CD14-positive monocyte (primary cell): Measurements from ENCODE around the gene CASS4. TPM values are rescaled to one million over a fixed set of nuclear protein-coding genes. Genes with fewer than 3 reads are reported as not detected.
A peak's percentile ranks its signal among the peaks of the same experiment; 100 is the strongest.

Experiments used
- DNase-seq, 3 donors: peaks; one replicate each; pipeline ENCODE4 v3.0.0-alpha.2; 2011 to 2022
- H2AFZ ChIP-seq: 2 replicates; pipeline ENCODE4 v1.6.0; 2012; ENCODE audit warnings: mild to moderate bottlenecking, low read depth, low read length, inconsistent platforms; ENCODE audit not compliant: insufficient read depth, poor library complexity, severe bottlenecking
- H3K27ac ChIP-seq, 2 donors: 1 replicate in 1 of 2; 2 replicates in 1 of 2; pipeline ENCODE4 v1.5.1; 2012 to 2013; ENCODE audit warnings: low read length in 2 of 2, control low read depth in 1 of 2, inconsistent platforms in 1 of 2, low read depth in 1 of 2, mild to moderate bottlenecking in 1 of 2
- H3K27me3 ChIP-seq, 2 donors: one replicate each; pipeline versions ENCODE4 v1.6.0 to v1.6.1; 2011 to 2013; ENCODE audit warnings: low read length in 2 of 2; ENCODE audit not compliant: control insufficient read depth in 2 of 2, insufficient read depth in 2 of 2
- H3K36me3 ChIP-seq, 2 donors: replicated peaks in 1 of 2; 1 replicate in 1 of 2; 2 replicates in 1 of 2; pipeline versions ENCODE4 v1.5.1 to v1.6.1; 2012 to 2013; ENCODE audit warnings: low read length in 2 of 2, control low read depth in 1 of 2, inconsistent platforms in 1 of 2, mild to moderate bottlenecking in 1 of 2; ENCODE audit not compliant: insufficient read depth in 2 of 2, control insufficient read depth in 1 of 2
- H3K4me1 ChIP-seq, 2 donors: 1 replicate in 1 of 2; 2 replicates in 1 of 2; pipeline versions ENCODE4 v1.5.1 to v1.6.1; 2012 to 2013; ENCODE audit warnings: low read length in 2 of 2, control low read depth in 1 of 2, inconsistent platforms in 1 of 2, mild to moderate bottlenecking in 1 of 2, moderate library complexity in 1 of 2; ENCODE audit not compliant: insufficient read depth in 2 of 2, control insufficient read depth in 1 of 2
- H3K4me2 ChIP-seq: replicated peaks from 2 replicates; pipeline ENCODE3; 2012; ENCODE audit warnings: low read length, moderate library complexity, mild to moderate bottlenecking; ENCODE audit not compliant: poor library complexity, severe bottlenecking; ENCODE audit errors: extremely low read depth
- H3K4me3 ChIP-seq, 3 experiments: fragments of 200-600 bp in 1 of 3; sonication (generic) in 1 of 3; replicated peaks in 1 of 3; 1 replicate in 2 of 3; 2 replicates in 1 of 3; pipeline ENCODE4 v1.5.1; 2011 to 2013; ENCODE audit warnings: low read length in 3 of 3, mild to moderate bottlenecking in 3 of 3, control low read depth in 2 of 3, low read depth in 2 of 3, inconsistent platforms in 1 of 3, moderate library complexity in 1 of 3
- H3K79me2 ChIP-seq: 2 replicates; pipeline ENCODE4 v1.6.0; 2012; ENCODE audit warnings: mild to moderate bottlenecking, control low read depth, inconsistent platforms, low read length, moderate library complexity; ENCODE audit not compliant: insufficient read depth
- H3K9ac ChIP-seq: 2 replicates; pipeline ENCODE4 v1.6.0; 2017; ENCODE audit warnings: low read length, mild to moderate bottlenecking; ENCODE audit not compliant: insufficient read depth, poor library complexity, severe bottlenecking
- H3K9me3 ChIP-seq, 2 donors: replicated peaks in 1 of 2; 1 replicate in 1 of 2; 2 replicates in 1 of 2; pipeline versions ENCODE4 v1.5.1 to v1.6.1; 2012 to 2013; ENCODE audit warnings: low read length in 2 of 2, control low read depth in 1 of 2; ENCODE audit not compliant: control insufficient read depth in 1 of 2, insufficient read depth in 1 of 2
- H4K20me1 ChIP-seq: 2 replicates; pipeline ENCODE4 v1.6.0; 2012; ENCODE audit warnings: mild to moderate bottlenecking, low read length, control low read depth, moderate library complexity; ENCODE audit not compliant: insufficient read depth
- H3K27ac Mint-ChIP-seq, 7 donors: one replicate each; pipeline ENCODE4 v1.8.0; 2020; ENCODE audit warnings: mild to moderate bottlenecking in 7 of 7, mixed read lengths in 7 of 7, moderate library complexity in 6 of 7, inconsistent platforms in 2 of 7
- H3K27me3 Mint-ChIP-seq, 3 donors: one replicate each; pipeline ENCODE4 v1.8.0; 2021 to 2022; ENCODE audit warnings: low read depth in 3 of 3, mild to moderate bottlenecking in 3 of 3, mixed read lengths in 3 of 3, moderate library complexity in 3 of 3, inconsistent platforms in 1 of 3
- H3K36me3 Mint-ChIP-seq, 2 donors: one replicate each; pipeline ENCODE4 v1.8.0; 2020; ENCODE audit warnings: mixed read lengths in 2 of 2, inconsistent platforms in 1 of 2, mild to moderate bottlenecking in 1 of 2
- H3K4me1 Mint-ChIP-seq: one replicate; pipeline ENCODE4 v1.8.0; 2020; ENCODE audit warnings: mild to moderate bottlenecking, mixed read lengths
- H3K4me3 Mint-ChIP-seq, 2 donors: one replicate each; pipeline ENCODE4 v1.8.0; 2020; ENCODE audit warnings: mild to moderate bottlenecking in 2 of 2, mixed read lengths in 2 of 2, moderate library complexity in 1 of 2
- H3K9me3 Mint-ChIP-seq, 7 donors: one replicate each; pipeline ENCODE4 v1.8.0; 2020 to 2022; ENCODE audit warnings: mixed read lengths in 7 of 7, mild to moderate bottlenecking in 6 of 7, moderate library complexity in 6 of 7, inconsistent platforms in 2 of 7
- WGBS: methylation state at CpG from one replicate; pipeline ENCODE4 v1.1.5; 2013; ENCODE audit warnings: missing lambda C conversion rate; ENCODE audit not compliant: insufficient coverage; 5-methylcytosine and 5-hydroxymethylcytosine counted together
- intact Hi-C, 2 donors: fragments of 100-400 bp; cut with micrococcal nuclease; formaldehyde crosslinking; loops; one replicate each; pipeline versions ENCODE4 v1.15.0 to v1.15.1; 2023
- polyA plus RNA-seq, 3 donors: library from polyadenylated mRNA; depleted of rRNA in 1 of 3; unstranded in 2 of 3; stranded (reverse) in 1 of 3; fragments of 300-500 nt in 2 of 3; fragments of >200 nt in 1 of 3; fragmentation: Illumina TruSeq in 2 of 3; gene quantifications; 1 replicate in 2 of 3; 2 replicates in 1 of 3; pipeline ENCODE4 v1.2.3, GENCODE V29; 2012 to 2021
- TF ChIP-seq, protein P1 (sequence below): fragments of 200-600 bp; IDR thresholded peaks from one replicate; pipeline ENCODE4 v1.8.0; 2022; ENCODE audit warnings: antibody characterized with exemption, mild to moderate bottlenecking

The CASS4 gene
- polyA plus RNA-seq, 3 donors = 1.9 to 7.4 (median 6.1) TPM

DNA sequence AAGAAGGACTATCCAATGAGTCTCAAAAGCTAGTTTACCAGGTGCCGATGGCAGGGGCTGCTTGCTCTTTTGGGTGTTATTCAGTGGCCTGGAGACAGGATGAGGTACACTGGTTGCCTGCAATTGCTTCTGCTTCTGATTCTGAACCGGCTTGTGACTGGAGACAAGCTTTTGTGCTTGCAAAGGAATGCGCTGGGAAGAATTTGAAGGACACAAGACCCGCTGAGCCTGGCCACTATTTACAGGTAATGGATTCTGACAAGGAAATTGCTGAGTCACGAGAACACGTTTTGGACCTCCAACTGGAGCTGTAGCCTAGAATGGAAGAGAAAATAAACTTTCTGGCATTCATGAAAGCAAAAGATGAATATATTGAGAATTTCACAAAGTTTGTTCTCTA is 25.8 kb upstream of the CASS4 start:
- Histone ChIP-seq H3K79me2 (peaks cover 97% of the 10 kb centered on the region), H3K9me3 (no peaks in the 10 kb centered on the region), H3K36me3 (peaks cover 37 to 90% of the 10 kb centered on the region in 2 donors), H3K4me2 (no peak overlapping the region), H3K27me3 (no peaks in the 10 kb centered on the region), H3K9ac (no peak overlapping the region), H2AFZ (no peak overlapping the region), H3K27ac (peak overlapping the region in 1 of 2 donors; percentile 5), H3K4me1 (peaks cover 6 to 7% of the 10 kb centered on the region in 2 donors), H3K4me3 (no peak overlapping the region), H4K20me1 (no peaks in the 10 kb centered on the region)
- H3K4me1 Mint-ChIP-seq = peaks cover 12% of the 10 kb centered on the region
- intact Hi-C loops = no loop called here
- DNase-seq = no peak
- H3K27ac Mint-ChIP-seq = peak overlapping the region in 4 of 7 donors; percentile 15 to 79 (median 31)
- TF ChIP-seq, protein P1, sequence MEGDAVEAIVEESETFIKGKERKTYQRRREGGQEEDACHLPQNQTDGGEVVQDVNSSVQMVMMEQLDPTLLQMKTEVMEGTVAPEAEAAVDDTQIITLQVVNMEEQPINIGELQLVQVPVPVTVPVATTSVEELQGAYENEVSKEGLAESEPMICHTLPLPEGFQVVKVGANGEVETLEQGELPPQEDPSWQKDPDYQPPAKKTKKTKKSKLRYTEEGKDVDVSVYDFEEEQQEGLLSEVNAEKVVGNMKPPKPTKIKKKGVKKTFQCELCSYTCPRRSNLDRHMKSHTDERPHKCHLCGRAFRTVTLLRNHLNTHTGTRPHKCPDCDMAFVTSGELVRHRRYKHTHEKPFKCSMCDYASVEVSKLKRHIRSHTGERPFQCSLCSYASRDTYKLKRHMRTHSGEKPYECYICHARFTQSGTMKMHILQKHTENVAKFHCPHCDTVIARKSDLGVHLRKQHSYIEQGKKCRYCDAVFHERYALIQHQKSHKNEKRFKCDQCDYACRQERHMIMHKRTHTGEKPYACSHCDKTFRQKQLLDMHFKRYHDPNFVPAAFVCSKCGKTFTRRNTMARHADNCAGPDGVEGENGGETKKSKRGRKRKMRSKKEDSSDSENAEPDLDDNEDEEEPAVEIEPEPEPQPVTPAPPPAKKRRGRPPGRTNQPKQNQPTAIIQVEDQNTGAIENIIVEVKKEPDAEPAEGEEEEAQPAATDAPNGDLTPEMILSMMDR = no peak
- peaks cover 61 to 76% of the 10 kb centered on the region in 2 donors for H3K36me3 Mint-ChIP-seq
- 100% methylated on average over 1 of the region's 6 CpGs for WGBS
- no peaks in the 10 kb centered on the region for H3K9me3 Mint-ChIP-seq
- peaks cover 0 to 3% (median 0%) of the 10 kb centered on the region in 3 donors for H3K27me3 Mint-ChIP-seq
- no peak overlapping the region for H3K4me3 Mint-ChIP-seq

- 94% methylated on average over 4 of the region's 4 CpGs for WGBS
- peaks cover 26 to 64% of the 10 kb centered on the region in 2 donors for H3K36me3 ChIP-seq
- H3K27me3 ChIP-seq = no peaks in the 10 kb centered on the region
- H3K4me2 ChIP-seq = no peak overlapping the region
- intact Hi-C loops = no loop called here
- H3K4me3 Mint-ChIP-seq = no peak overlapping the region
- no peak overlapping the region for H3K4me3 ChIP-seq
- peaks cover 26% of the 10 kb centered on the region for H3K4me1 Mint-ChIP-seq
- H3K9me3 ChIP-seq = no peaks in the 10 kb centered on the region
- peaks cover 0 to 1% (median 0%) of the 10 kb centered on the region in 3 donors for H3K27me3 Mint-ChIP-seq
- peak overlapping the region in 5 of 7 donors; percentile 19 to 81 (median 28) for H3K27ac Mint-ChIP-seq
- peaks cover 41 to 52% of the 10 kb centered on the region in 2 donors for H3K36me3 Mint-ChIP-seq
- no peak for DNase-seq
- H3K9ac ChIP-seq = no peak overlapping the region
- H3K4me1 ChIP-seq = peaks cover 19 to 26% of the 10 kb centered on the region in 2 donors
- peaks cover 93% of the 10 kb centered on the region for H3K79me2 ChIP-seq
- H4K20me1 ChIP-seq = no peaks in the 10 kb centered on the region
- no peak overlapping the region for H2AFZ ChIP-seq
- no peaks in the 10 kb centered on the region for H3K9me3 Mint-ChIP-seq
- H3K27ac ChIP-seq = peak overlapping the region in 1 of 2 donors; percentile 26
- TF ChIP-seq, protein P1 = no peak
Observed at GRCh38 chr20:56388882-56389281, 23.2 kb upstream of the CASS4 start.
